OCI-LY3 (cell line): ENCODE data around the gene TMEM266.

ENCODE experiments used
- EZH2phosphoT487 ChIP-seq: fragments of 200-600 bp; shearing (Covaris generic); IDR thresholded peaks from 2 replicates; pipeline ENCODE4 v1.6.1; 2018; ENCODE audit warnings: antibody characterized with exemption, mixed run types, low read depth
- TF ChIP-seq, protein P1 (sequence below): fragments of 200-600, 300-600 bp; sonication (generic); IDR thresholded peaks from 2 replicates; pipeline ENCODE4 v1.5.1; 2014; ENCODE audit warnings: antibody characterized with exemption, low read length, low read depth

DNA sequence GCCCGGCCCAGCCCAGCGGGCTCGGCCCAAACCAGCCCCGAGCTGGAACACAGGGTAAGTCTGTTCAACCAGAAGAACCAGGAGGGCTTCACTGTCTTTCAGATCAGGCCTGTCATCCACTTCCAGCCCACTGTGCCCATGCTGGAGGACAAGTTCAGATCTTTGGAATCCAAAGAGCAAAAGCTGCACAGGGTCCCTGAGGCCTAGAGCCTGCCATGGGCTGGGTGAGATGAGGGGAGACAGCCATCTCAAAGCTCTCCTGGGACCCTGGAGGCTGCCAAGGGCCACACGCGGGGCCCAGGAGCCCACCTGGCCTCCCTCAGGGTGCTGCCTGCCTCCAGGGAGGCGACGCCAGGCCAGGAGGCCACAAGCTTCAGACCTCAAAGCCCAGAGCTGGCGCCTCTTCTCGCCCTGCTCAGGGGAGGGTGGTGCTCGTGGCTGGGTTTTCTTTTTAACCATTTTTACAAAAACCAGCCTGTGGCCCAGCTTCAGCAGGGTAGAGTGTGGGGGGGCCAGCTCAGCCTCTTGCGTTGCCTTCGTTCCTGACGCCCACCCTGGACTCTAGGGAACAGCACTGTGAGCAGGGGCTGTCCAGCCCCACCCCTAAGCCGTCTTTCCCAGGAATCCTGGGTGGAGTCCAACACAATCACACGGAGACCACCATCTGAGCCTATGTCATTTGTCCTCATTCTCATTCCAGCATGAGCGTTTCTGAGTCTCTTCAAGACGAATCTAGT lies 144.5 kb downstream of the TMEM266 start:
- TF ChIP-seq, protein P1, sequence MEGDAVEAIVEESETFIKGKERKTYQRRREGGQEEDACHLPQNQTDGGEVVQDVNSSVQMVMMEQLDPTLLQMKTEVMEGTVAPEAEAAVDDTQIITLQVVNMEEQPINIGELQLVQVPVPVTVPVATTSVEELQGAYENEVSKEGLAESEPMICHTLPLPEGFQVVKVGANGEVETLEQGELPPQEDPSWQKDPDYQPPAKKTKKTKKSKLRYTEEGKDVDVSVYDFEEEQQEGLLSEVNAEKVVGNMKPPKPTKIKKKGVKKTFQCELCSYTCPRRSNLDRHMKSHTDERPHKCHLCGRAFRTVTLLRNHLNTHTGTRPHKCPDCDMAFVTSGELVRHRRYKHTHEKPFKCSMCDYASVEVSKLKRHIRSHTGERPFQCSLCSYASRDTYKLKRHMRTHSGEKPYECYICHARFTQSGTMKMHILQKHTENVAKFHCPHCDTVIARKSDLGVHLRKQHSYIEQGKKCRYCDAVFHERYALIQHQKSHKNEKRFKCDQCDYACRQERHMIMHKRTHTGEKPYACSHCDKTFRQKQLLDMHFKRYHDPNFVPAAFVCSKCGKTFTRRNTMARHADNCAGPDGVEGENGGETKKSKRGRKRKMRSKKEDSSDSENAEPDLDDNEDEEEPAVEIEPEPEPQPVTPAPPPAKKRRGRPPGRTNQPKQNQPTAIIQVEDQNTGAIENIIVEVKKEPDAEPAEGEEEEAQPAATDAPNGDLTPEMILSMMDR: no peak
- TF ChIP-seq EZH2phosphoT487: no peak
